Measurements from ENCODE around the gene GPR45.

DNA sequence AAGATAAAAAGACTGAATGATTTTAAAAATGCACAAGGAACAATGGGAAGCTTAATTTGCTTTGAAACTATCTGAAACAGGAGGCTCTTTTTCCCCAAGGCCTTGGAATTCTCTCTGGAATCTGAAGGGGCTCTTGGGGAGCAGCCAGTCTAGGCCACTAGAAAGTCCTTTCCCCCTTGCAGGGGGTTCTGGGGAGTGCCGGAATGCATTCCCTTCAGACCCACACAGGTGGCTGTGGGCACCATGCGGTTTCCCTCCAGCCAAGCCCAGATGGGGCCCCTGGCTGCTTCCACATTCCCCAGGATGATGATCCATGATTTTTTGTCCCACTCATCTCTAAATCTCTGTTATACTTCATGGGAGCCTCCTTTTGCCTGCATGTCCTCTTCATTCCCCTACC lies 10.7 kb downstream of the GPR45 start:
- TF ChIP-seq CTCF (conservative IDR thresholded peaks at IDR 0.05; ENCODE audit: low read depth, low read length): no peak
- TF ChIP-seq EZH2 (IDR thresholded peaks at IDR 0.05; ENCODE audit: borderline replicate concordance, low read depth, low read length, poor library complexity, severe bottlenecking): no peak
